ENCODE results near the gene ROBO2. TPM values are rescaled to one million over a fixed set of nuclear protein-coding genes. Genes with fewer than 3 reads are reported as not detected.

ROBO2 gene
- total and polyA plus RNA-seq, 11 donors, result 0.04 to 0.93 (median 0.06) TPM; not detected in 6

- H3K36me3 ChIP-seq, result no peaks in the 10 kb centered on the region
- no peaks in the 10 kb centered on the region for H3K4me1 ChIP-seq
- DNase-seq (no peak), ATAC-seq (no peak)
- no peak overlapping the region for H3K4me3 ChIP-seq
- no peak overlapping the region for H3K27ac ChIP-seq
- no peaks in the 10 kb centered on the region for H3K9me3 ChIP-seq
- intact Hi-C loops (cut with DNase I), result no loop called here
- TF ChIP-seq, protein P1, sequence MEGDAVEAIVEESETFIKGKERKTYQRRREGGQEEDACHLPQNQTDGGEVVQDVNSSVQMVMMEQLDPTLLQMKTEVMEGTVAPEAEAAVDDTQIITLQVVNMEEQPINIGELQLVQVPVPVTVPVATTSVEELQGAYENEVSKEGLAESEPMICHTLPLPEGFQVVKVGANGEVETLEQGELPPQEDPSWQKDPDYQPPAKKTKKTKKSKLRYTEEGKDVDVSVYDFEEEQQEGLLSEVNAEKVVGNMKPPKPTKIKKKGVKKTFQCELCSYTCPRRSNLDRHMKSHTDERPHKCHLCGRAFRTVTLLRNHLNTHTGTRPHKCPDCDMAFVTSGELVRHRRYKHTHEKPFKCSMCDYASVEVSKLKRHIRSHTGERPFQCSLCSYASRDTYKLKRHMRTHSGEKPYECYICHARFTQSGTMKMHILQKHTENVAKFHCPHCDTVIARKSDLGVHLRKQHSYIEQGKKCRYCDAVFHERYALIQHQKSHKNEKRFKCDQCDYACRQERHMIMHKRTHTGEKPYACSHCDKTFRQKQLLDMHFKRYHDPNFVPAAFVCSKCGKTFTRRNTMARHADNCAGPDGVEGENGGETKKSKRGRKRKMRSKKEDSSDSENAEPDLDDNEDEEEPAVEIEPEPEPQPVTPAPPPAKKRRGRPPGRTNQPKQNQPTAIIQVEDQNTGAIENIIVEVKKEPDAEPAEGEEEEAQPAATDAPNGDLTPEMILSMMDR (IDR thresholded peaks at IDR 0.05), result no peak
- TF ChIP-seq POLR2A (IDR thresholded peaks at IDR 0.05), result no peak
- H3K27me3 ChIP-seq, result no peaks in the 10 kb centered on the region
- WGBS, 4 donors, result 91 to 93% (median 92%) methylated on average over 7 of the region's 7 CpGs
Observed at GRCh38 chr3:77459926-77460325, 420.0 kb downstream of the ROBO2 start.

- H3K9me3 ChIP-seq, result no peaks in the 10 kb centered on the region
- H3K27me3 ChIP-seq, result no peaks in the 10 kb centered on the region
- H3K4me3 ChIP-seq, result no peak overlapping the region
- no peak for TF ChIP-seq POLR2A (IDR thresholded peaks at IDR 0.05)
- TF ChIP-seq, protein P1 (IDR thresholded peaks at IDR 0.05), result no peak
- DNase-seq (no peak), ATAC-seq (no peak)
- 68 to 74% (median 70%) methylated on average over 3 of the region's 3 CpGs for WGBS, 4 donors
- H3K4me1 ChIP-seq, result no peaks in the 10 kb centered on the region
- H3K27ac ChIP-seq, result no peak overlapping the region
- intact Hi-C loops (cut with DNase I), result no loop called here
- H3K36me3 ChIP-seq, result no peaks in the 10 kb centered on the region
Observed at GRCh38 chr3:77460326-77460725, 420.4 kb downstream of the ROBO2 start.

DNA sequence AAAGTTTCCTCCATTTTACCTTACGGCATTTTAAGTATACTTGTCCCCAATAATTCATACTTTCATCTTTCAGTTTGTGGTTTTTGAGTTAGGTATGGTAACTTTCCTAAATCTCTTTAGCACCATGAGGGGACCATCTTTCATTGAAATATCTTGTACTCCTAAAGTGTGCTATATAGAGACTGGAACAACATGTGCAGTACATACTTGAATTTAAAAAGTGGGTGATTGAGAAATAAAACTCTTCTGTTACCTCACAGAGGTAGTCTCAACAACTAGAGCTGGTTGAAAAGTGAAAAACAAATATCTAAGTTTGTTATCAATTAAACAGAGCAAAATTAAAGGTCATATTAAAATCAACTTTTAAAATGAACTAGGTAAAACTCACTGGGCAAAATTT lies 423.1 kb downstream of the ROBO2 start:
- no peak for ATAC-seq
- no peak for DNase-seq
- Histone ChIP-seq H3K36me3 (no peaks in the 10 kb centered on the region), H3K27ac (no peak overlapping the region), H3K4me3 (no peak overlapping the region), H3K9me3 (no peaks in the 10 kb centered on the region), H3K4me1 (peaks cover 0 to 6% (median 3%) of the 10 kb centered on the region in 12 donors), H3K27me3 (no peaks in the 10 kb centered on the region)
- TF ChIP-seq, protein P1 (IDR thresholded peaks at IDR 0.05), result no peak
- no peak for TF ChIP-seq POLR2A (IDR thresholded peaks at IDR 0.05)
- WGBS, 4 donors, result 0 to 2% (median 1%) methylated on average over 1 of the region's 1 CpG
- intact Hi-C loops (cut with DNase I), result no loop called here

DNA sequence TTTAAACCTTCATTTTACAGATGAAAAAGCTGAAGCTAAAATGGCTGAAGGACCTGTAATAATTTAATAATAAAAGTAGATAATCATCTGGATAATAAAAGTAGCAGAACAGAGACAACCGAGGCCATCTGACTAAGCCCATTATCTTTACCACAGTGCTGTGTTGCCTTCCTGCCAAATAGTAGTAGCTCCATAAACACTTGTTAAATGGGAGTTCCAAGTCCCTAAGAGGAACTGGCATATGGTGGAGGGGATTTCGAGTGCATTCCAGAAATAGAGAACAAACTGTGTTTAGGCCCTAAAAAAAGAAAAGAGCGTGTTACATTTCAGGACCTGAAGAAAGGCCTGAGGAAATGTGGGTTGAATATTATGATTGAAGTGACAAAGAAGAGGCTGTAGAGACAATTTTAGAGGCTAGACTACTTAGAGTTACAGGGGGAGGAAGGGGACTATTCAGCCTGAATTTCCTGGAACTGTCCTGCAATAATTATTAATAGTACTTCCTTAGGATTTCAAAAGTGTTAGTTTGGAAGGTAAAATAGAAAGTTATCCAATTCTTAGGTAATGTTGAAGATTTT lies 424.3 kb downstream of the ROBO2 start:
- ATAC-seq (no peak), DNase-seq (no peak)
- no peak for TF ChIP-seq POLR2A (IDR thresholded peaks at IDR 0.05)
- TF ChIP-seq, protein P1 (IDR thresholded peaks at IDR 0.05), result no peak
- Histone ChIP-seq H3K27ac (no peak overlapping the region), H3K4me3 (no peak overlapping the region), H3K27me3 (no peaks in the 10 kb centered on the region), H3K9me3 (no peaks in the 10 kb centered on the region), H3K36me3 (no peaks in the 10 kb centered on the region), H3K4me1 (peaks cover 0 to 17% (median 11%) of the 10 kb centered on the region in 12 donors)
- WGBS, 4 donors, result 16 to 36% (median 26%) methylated on average over 3 of the region's 3 CpGs
- intact Hi-C loops (cut with DNase I), result no loop called here

Measured in heart left ventricle (tissue), 16 donors.